Progenitor cell of endocrine pancreas (in vitro differentiated cells): Measurements from ENCODE around the gene SGCA. TPM values are rescaled to one million over a fixed set of nuclear protein-coding genes. Genes with fewer than 3 reads are reported as not detected.
A peak's percentile ranks its signal among the peaks of the same experiment; 100 is the strongest.

ENCODE experiments used
- DNase-seq: peaks from one replicate; pipeline ENCODE4 v3.0.0; 2021; ENCODE audit warnings: low spot score; ENCODE audit not compliant: unreplicated experiment
- H3K27ac Mint-ChIP-seq: 2 replicates; pipeline ENCODE4 v1.8.0; 2021; ENCODE audit warnings: mild to moderate bottlenecking, moderate library complexity, mixed read lengths
- H3K27me3 Mint-ChIP-seq: 2 replicates; pipeline ENCODE4 v1.8.0; 2021; ENCODE audit warnings: mixed read lengths
- H3K36me3 Mint-ChIP-seq: 2 replicates; pipeline ENCODE4 v1.8.0; 2022; ENCODE audit warnings: mixed read lengths; ENCODE audit not compliant: insufficient read depth
- H3K4me1 Mint-ChIP-seq: 2 replicates; pipeline ENCODE4 v1.8.0; 2021; ENCODE audit warnings: low read depth, mixed read lengths
- H3K4me3 Mint-ChIP-seq: 2 replicates; pipeline ENCODE4 v1.8.0; 2021; ENCODE audit warnings: low read depth, mild to moderate bottlenecking, moderate library complexity, mixed read lengths
- H3K9me3 Mint-ChIP-seq: 2 replicates; pipeline ENCODE4 v1.8.0; 2021; ENCODE audit warnings: low read depth, mixed read lengths
- CTCF ChIP-seq: fragments of 200-600 bp; sonication (generic); IDR thresholded peaks from one replicate; pipeline ENCODE4 v1.5.0; 2021; ENCODE audit warnings: antibody characterized with exemption, mild to moderate bottlenecking; ENCODE audit not compliant: unreplicated experiment
- total RNA-seq: library from RNA; stranded (reverse); gene quantifications from 2 replicates; pipeline ENCODE4 v1.2.1, GENCODE V29; 2021

Gene SGCA
- total RNA-seq, 1 donor from 2014 or later: not detected

- Mint-ChIP-seq H3K9me3 (no peaks in the 10 kb centered on the region), H3K4me3 (no peak overlapping the region), H3K4me1 (no peaks in the 10 kb centered on the region), H3K27me3 (peaks cover 5% of the 10 kb centered on the region), H3K36me3 (no peaks in the 10 kb centered on the region), H3K27ac (no peak overlapping the region)
- DNase-seq: no peak
- TF ChIP-seq CTCF: no peak
These were observed 28.5 kb downstream of the SGCA start for GRCh38 chr17:50194140-50194933.

- no peak overlapping the region for H3K4me3 Mint-ChIP-seq
- H3K27ac Mint-ChIP-seq: no peak overlapping the region
- H3K27me3 Mint-ChIP-seq: peaks cover 5% of the 10 kb centered on the region
- TF ChIP-seq CTCF: no peak
- no peak for DNase-seq
- H3K9me3 Mint-ChIP-seq: no peaks in the 10 kb centered on the region
- H3K36me3 Mint-ChIP-seq: no peaks in the 10 kb centered on the region
- no peaks in the 10 kb centered on the region for H3K4me1 Mint-ChIP-seq
These were observed 29.4 kb downstream of the SGCA start for GRCh38 chr17:50194934-50195865.

- Mint-ChIP-seq H3K27me3 (peaks cover 10% of the 10 kb centered on the region), H3K9me3 (no peaks in the 10 kb centered on the region), H3K36me3 (no peaks in the 10 kb centered on the region), H3K4me1 (peaks cover 4% of the 10 kb centered on the region), H3K4me3 (no peak overlapping the region), H3K27ac (no peak overlapping the region)
- no peak for TF ChIP-seq CTCF
- no peak for DNase-seq
These were observed 30.2 kb downstream of the SGCA start for GRCh38 chr17:50196036-50196435.

GRCh38 chr17:50196826-50197225 lies 31.0 kb downstream of the SGCA start:
- no peak overlapping the region for H3K27ac Mint-ChIP-seq
- no peaks in the 10 kb centered on the region for H3K9me3 Mint-ChIP-seq
- DNase-seq: no peak
- H3K4me3 Mint-ChIP-seq: no peak overlapping the region
- peaks cover 16% of the 10 kb centered on the region for H3K27me3 Mint-ChIP-seq
- TF ChIP-seq CTCF: no peak
- no peaks in the 10 kb centered on the region for H3K36me3 Mint-ChIP-seq
- peaks cover 6% of the 10 kb centered on the region for H3K4me1 Mint-ChIP-seq

- H3K4me1 Mint-ChIP-seq: peaks cover 6% of the 10 kb centered on the region
- H3K27ac Mint-ChIP-seq: no peak overlapping the region
- no peaks in the 10 kb centered on the region for H3K36me3 Mint-ChIP-seq
- no peaks in the 10 kb centered on the region for H3K9me3 Mint-ChIP-seq
- peaks cover 29% of the 10 kb centered on the region for H3K27me3 Mint-ChIP-seq
- no peak for DNase-seq
- no peak overlapping the region for H3K4me3 Mint-ChIP-seq
- TF ChIP-seq CTCF: peak; percentile 66
These were observed 32.3 kb downstream of the SGCA start for GRCh38 chr17:50198026-50198669.
